Left ventricle myocardium inferior (tissue), 1 donor: ENCODE data around the gene CADPS. TPM values are rescaled to one million over a fixed set of nuclear protein-coding genes. Genes with fewer than 3 reads are reported as not detected.

Source experiments
- DNase-seq: peaks from one replicate; pipeline ENCODE4 v3.0.0-alpha.2; 2020
- H3K27ac ChIP-seq: fragments of 200-600 bp; replicated peaks from 2 replicates; pipeline ENCODE4 v1.8.0; 2021
- H3K27me3 ChIP-seq: fragments of 200-600 bp; 2 replicates; pipeline ENCODE4 v1.8.0; 2021; ENCODE audit warnings: low read depth
- H3K36me3 ChIP-seq: fragments of 200-600 bp; 2 replicates; pipeline ENCODE4 v1.8.0; 2021
- H3K4me1 ChIP-seq: fragments of 200-600 bp; 2 replicates; pipeline ENCODE4 v1.8.0; 2021
- H3K4me3 ChIP-seq: fragments of 200-600 bp; 2 replicates; pipeline ENCODE4 v1.8.0; 2021; ENCODE audit warnings: mild to moderate bottlenecking, moderate library complexity
- H3K9me3 ChIP-seq: fragments of 200-600 bp; replicated peaks from 2 replicates; pipeline ENCODE4 v1.8.0; 2021
- intact Hi-C: fragments of 100-400 bp; cut with micrococcal nuclease; formaldehyde crosslinking; loops from one replicate; pipeline ENCODE4 v1.11.0; 2022
- total RNA-seq: library from RNA; stranded (reverse); fragmentation: NEBNext Ultra II Directional; extraction: Animal tissue kit (Norgen Biotek cat#: 25700); gene quantifications from one replicate; pipeline ENCODE4 v1.2.1, GENCODE V29; 2021
- TF ChIP-seq, protein P1 (sequence below): fragments of 200-600 bp; IDR thresholded peaks from 2 replicates; pipeline ENCODE4 v1.8.0; 2021; ENCODE audit warnings: antibody characterized with exemption, mild to moderate bottlenecking, borderline replicate concordance
- donor health status: DM: no; HTN: yes; CAD: no; lungs with severe emphysema.

Gene CADPS
- total RNA-seq, 1 donor from 2014 or later, result 25.0 TPM

DNA sequence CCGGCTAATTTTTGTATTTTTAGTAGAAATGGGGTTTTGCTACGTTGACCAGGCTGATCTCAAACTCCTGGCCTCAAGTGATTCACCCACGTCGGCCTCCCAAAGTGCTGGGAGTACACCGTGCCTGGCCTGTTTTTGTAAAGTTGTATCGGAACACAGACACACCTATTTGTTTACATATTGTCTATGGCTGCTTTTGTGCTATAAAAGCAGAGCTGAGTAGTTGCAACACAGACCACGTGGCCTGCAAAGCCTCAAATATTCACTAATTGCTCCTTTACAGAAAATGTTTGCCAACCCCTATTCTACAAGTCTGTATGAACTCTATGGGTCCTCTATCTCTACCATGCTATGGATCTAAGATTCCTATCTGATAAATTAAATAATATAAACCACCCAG is 175.5 kb downstream of the CADPS start:
- no peak overlapping the region for H3K27ac ChIP-seq
- no peak overlapping the region for H3K4me3 ChIP-seq
- DNase-seq, result no peak
- no peaks in the 10 kb centered on the region for H3K27me3 ChIP-seq
- intact Hi-C loops, result no loop called here
- no peaks in the 10 kb centered on the region for H3K9me3 ChIP-seq
- TF ChIP-seq, protein P1, sequence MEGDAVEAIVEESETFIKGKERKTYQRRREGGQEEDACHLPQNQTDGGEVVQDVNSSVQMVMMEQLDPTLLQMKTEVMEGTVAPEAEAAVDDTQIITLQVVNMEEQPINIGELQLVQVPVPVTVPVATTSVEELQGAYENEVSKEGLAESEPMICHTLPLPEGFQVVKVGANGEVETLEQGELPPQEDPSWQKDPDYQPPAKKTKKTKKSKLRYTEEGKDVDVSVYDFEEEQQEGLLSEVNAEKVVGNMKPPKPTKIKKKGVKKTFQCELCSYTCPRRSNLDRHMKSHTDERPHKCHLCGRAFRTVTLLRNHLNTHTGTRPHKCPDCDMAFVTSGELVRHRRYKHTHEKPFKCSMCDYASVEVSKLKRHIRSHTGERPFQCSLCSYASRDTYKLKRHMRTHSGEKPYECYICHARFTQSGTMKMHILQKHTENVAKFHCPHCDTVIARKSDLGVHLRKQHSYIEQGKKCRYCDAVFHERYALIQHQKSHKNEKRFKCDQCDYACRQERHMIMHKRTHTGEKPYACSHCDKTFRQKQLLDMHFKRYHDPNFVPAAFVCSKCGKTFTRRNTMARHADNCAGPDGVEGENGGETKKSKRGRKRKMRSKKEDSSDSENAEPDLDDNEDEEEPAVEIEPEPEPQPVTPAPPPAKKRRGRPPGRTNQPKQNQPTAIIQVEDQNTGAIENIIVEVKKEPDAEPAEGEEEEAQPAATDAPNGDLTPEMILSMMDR, result no peak
- H3K36me3 ChIP-seq, result no peaks in the 10 kb centered on the region
- H3K4me1 ChIP-seq, result no peaks in the 10 kb centered on the region

DNA sequence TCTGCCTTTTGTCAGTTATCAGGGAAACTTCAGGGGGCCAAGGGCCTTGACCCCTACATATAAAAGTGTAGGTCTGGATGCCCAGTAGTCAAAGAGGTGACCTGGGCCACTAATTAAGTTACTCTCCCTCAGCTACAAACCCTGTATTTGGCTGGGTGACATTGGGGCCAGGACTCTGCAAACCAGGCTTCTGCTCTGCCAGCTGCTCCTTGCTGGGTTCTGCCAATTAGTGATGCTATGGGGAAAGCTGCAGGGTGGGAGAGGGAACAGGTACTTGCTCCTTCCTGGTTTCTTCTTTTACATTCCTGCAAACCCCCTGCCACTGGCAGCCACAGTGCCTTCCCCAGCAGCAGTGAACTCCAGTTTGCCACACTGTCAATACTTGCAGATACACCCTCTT is 179.2 kb downstream of the CADPS start:
- Histone ChIP-seq H3K27ac (no peak overlapping the region), H3K36me3 (no peaks in the 10 kb centered on the region), H3K27me3 (no peaks in the 10 kb centered on the region), H3K4me1 (no peaks in the 10 kb centered on the region), H3K9me3 (no peaks in the 10 kb centered on the region), H3K4me3 (no peak overlapping the region)
- intact Hi-C loops, result no loop called here
- no peak for DNase-seq
- TF ChIP-seq, protein P1, result no peak

DNA sequence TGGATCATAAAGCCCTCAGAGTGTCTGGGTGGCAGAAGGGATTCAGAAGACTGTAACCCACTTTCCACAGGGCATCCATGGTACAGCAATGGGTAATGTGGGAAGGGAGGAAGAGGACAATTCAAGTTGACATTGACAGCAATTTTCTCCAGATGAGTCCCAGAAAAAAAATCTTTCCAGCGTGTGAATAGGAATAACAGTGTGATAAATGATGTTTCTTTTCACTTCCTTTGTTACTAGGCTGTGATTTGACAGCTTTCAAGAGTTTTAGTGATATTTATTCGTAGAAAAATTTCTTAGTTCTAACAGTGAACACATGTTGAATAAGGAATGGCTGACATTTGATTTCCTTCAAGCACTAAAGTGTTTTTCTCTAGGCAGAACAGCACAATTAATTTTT is 186.4 kb downstream of the CADPS start:
- H3K4me1 ChIP-seq, result no peaks in the 10 kb centered on the region

DNA sequence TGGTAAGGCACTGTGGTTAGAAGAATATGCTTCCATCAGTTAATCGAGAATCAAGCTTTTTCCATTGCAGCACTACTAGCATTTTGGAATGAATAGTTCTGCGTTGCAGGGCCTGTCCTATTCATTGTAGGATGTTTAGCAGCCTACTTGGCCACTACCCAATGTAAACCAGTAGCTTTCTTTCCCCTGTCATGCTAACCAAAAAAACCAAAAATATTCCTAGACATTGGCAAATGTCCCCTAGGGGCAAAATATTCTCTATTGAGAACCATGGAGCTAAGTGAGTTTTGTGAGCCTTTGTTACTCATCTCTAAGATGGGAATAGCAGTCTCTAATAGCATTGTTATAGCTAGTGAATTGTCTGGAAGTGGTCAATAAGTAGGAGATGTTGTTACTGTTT is 187.2 kb downstream of the CADPS start:
- TF ChIP-seq, protein P1, result no peak
- no peaks in the 10 kb centered on the region for H3K27me3 ChIP-seq
- H3K9me3 ChIP-seq, result no peaks in the 10 kb centered on the region
- no peak overlapping the region for H3K4me3 ChIP-seq
- intact Hi-C loops, result no loop called here
- H3K4me1 ChIP-seq, result peaks cover 5% of the 10 kb centered on the region
- no peak overlapping the region for H3K27ac ChIP-seq
- H3K36me3 ChIP-seq, result no peaks in the 10 kb centered on the region
- no peak for DNase-seq

More for the DNA sequence above, 186.4 kb downstream of the CADPS start:
- no peak for DNase-seq
- no peaks in the 10 kb centered on the region for H3K27me3 ChIP-seq
- TF ChIP-seq, protein P1, result no peak
- no peak overlapping the region for H3K27ac ChIP-seq
- intact Hi-C loops, result no loop called here
- H3K9me3 ChIP-seq, result no peaks in the 10 kb centered on the region
- H3K36me3 ChIP-seq, result no peaks in the 10 kb centered on the region
- H3K4me3 ChIP-seq, result no peak overlapping the region

DNA sequence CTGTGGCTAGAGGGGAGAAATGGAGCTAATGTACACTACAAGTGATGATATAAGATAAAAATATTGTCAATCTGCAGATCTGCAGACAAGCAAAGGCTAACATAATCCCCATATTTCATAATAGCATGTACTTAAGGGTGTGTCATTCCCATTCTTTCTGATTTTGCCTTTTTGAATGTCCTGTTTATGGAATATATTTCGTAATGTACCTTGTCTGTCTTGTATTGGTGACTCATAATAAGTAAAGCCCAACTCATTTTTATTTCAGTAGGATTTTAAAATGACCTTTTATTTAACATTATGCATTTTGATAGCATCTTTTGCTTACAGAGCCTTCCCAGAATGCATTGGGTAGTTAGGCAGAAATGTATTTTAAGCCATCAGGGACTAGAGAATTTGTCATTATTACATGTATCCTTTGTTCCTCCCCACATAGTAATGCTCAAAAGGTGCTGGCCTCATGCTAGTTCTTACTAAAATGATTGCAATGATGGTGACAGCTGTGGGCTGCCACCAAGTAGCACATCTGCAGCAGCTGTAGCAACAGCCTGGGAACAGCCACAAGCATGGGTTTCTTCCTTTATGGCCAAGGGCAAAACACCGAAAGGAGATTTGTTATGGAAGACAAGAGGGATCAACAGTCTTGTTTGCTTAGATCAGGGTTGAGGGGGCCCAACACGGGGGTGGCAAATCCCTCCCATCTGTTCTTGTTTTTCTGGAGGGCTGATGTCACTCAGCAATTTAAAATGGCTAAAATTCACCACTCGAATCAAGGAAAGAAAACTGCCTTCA is 188.5 kb downstream of the CADPS start:
- no peaks in the 10 kb centered on the region for H3K27me3 ChIP-seq
- no peak overlapping the region for H3K27ac ChIP-seq
- H3K9me3 ChIP-seq, result no peaks in the 10 kb centered on the region
- no peaks in the 10 kb centered on the region for H3K36me3 ChIP-seq
- no peak overlapping the region for H3K4me3 ChIP-seq
- TF ChIP-seq, protein P1, result no peak
- intact Hi-C loops, result no loop called here
- peaks cover 15% of the 10 kb centered on the region for H3K4me1 ChIP-seq
- no peak for DNase-seq
